NK-92 treated with Interleukin-12 subunit alpha and Interleukin-12 subunit beta, amount 100 ng/mL, for 24 hours (cell line): Measurements from ENCODE around the gene TFDP1.
"Not testable (repeated sequence)": the region's sequence is repeated elsewhere in the genome, so short reads cannot be mapped to it uniquely, and the experiment has no call there.

Experiments used
- DNase-seq: peaks from one replicate; lab custom pipeline; 2025; lab: John Stamatoyannopoulos, UW

The TFDP1 gene

GRCh38 chr13:113573065-113573464 is 11.5 kb upstream of the TFDP1 start:
- no peak for DNase-seq

DNA sequence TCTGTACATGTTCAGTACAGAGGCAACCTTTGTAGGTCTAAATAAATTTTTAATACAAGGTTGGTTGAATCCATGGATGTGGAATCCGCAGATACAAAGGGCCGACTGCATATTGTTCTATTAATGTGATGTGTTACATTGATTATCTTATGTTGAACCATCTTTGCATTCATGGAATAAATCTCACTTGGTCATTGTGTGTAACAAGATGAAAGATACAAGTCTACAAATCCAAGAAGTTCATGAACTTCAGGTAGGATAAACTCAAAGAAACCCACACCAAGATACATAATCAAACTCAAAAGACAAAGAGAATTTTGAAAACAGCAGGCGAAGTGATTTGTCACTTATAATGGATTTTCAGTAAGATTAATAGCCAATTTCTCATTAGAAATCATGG is 8.0 kb upstream of the TFDP1 start:
- no peak for DNase-seq

GRCh38 chr13:113577881-113578435 is 6.6 kb upstream of the TFDP1 start:
- no peak for DNase-seq

GRCh38 chr13:113579686-113580085 is 4.9 kb upstream of the TFDP1 start:
- DNase-seq: no peak

- no peak for DNase-seq
Observed at GRCh38 chr13:113581871-113582270, 2.7 kb upstream of the TFDP1 start.

DNA sequence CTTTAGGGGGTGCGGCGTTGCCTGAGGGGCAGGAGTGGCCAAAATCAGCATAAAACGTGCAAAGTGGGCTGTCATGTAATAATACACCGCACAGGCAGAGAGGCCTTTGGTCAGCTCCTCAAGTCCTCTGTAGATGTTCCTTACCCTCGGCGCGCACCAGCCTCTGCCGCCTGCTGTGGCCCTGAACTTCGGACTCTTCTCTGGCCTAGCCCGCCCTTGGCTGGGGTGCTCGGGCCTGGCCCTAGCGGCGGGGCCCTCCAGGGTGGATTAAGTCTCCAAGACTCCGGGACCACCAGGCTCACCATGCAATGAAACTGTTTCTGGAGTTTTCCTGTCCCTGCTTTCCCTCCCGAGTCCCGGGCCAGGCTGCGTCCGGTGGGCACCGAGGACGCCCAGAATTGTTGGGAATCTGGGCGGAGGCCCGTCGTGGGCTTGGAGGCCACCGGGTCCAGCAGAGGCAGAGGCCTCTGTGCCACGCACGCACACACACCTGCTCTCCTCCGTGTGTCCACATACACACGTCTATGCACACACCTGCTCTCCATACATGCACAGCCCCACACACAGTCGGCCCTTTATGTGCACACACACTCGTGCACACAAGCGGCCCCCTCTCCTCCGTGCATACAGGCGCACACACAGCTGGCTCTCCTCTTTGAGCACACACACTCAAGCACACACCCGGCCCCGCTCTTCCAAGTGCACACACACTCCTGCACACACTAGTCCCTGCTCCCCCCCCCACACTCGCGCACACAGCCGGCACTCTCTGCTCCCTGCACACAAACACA is 1.5 kb upstream of the TFDP1 start:
- no peak for DNase-seq

DNA sequence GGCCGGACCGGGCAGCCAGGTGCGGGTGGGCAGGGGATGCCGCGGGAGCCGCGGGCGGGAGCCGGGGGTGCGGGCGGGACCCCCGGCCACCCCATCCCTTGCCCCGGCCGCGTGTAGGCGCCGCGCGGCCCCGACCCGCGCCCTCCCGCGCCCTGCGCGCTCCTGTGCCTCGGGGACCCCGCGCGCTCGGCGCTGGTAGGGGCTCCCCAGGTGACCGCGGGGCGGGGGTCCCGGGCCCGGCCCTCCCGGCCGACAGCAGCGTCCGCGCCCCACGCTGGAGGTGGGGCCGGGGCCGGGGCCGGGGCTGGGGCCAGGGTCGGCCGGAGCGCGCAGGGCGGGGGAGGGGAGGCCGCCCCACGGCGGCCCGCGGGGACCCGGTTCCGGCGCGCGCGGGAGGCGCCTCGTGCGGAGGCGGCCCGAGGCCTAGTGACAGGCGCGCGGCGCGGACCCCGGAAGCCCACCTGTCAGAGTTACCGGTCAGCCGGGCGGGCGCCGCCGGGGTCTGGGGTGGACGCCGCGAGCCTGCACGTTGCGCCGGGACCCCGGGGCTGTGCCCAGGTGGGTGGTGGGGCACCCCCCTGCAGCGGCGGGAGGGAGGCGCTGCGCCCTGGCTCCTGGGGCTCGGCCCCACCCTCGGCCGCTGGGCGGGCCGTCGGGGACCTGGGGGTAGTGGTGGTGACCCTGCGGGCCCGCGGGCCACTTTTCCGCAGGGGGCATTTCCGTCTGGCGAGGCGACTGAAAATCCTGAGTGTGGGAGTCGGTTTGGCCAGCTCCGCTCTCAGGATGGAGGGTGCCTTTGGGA is 518 bp downstream of the TFDP1 start:
- DNase-seq: no peak

DNA sequence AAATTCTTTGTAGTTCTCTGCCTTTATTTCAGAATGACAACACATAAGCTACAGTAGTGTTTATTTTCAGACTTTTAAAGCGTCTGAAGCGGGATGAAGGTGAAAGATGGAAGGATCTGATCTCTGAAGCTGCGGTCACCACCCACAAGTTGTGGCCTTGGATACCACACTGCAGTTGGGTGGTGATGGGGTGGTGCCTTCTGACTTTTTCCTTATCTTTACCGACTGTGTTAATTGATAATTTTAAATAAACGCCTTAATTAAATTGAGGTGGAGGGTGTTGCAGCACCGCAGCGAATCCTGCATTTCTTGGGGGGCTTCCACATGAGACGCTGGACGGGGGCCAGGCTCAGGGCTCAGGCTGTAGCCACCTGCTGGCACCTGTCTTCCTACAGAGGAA is 1.3 kb downstream of the TFDP1 start:
- no peak for DNase-seq

DNA sequence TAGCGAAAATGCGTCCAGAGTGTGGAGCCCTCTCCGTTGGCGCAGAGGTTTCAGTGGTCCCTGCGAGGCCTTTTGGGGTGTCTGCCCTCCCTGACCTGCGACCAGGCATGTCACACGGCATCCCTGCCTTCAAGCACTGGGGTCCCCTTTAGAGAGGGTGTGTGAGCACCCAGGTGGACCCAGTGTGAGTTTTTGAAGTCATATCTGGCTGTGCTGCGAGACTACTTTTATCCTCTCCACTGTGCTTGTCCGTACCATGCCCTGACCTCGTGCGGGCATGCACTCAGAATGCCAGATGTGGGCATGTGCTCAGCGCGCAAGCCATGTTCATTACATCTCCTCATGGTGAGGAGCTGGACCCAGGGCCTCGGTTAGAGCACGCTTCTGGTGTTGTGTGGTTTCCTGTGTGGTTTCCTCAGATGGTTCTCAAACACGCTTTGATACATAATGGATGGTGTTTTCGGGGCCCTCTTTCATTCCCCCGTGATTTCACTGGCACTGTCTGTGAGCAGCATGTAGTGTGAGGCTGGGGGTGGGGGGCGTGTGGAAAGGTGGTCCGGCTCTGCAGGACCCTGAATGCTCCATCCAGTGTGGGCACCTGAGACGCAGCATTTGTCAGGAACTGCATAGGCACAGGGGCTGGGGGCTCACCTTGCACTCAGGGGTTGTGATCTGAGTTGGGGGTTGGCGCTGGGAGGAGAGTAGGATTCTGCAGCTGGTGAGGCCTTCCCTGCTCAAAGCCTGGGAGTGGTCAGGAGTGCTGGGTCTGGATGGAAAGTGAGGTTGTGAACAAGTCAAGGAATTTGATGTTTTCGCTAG is 2.3 kb downstream of the TFDP1 start:
- no peak for DNase-seq

DNA sequence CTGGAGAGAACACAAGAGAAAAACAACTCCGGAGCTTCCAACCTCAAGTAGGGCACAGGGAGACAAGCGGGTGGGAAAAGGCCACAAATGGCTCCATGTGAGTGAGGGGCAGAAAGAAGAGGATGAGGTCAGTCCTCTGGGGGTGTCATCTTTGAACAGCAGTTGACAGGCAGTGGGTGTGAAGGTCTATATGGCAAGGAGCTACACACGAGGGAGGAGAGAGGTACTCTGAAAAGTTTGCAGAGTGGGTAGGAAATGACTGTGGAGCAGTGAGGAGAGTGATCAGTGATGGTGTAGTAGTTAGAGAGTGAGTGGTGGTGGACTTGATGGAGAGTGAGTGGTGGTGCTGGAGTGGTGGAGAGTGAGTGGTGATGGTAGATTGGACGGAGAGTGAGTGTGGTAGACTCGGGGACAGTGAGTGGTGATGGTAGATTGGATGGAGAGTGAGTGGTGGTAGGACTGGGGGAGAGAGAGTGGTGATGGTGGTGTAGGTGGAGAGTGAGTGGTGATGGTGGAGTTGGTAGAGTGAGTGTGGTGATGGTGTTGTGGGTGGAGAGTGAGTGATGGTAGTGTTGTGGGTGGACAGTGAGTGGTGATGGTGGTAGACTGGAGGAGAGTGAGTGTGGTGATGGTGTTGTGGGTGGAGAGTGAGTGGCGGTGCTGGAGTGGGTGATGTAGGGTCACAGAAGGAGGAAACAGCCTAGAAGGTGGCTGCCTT is 4.0 kb downstream of the TFDP1 start:
- no peak for DNase-seq

- no peak for DNase-seq
Observed at GRCh38 chr13:113589251-113589960, 4.9 kb downstream of the TFDP1 start.

DNA sequence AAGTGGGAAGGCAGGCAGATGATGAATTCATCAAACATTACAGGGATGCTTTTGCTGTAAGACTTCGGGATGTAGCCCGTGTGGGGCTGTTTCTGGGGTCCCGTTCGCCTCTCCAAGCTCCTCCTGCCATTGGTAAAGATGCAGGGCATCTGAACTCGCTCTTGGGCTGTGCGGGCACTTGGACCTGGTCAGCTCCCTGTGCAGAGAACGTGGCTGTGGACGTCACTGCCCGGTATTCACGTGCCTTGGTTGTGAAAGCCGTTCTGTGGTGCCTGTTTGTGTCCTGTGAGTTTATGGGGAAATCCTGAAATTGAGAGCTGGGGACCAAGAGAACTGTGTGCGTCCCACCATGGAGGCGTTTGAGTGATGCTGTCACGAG is 5.4 kb downstream of the TFDP1 start:
- no peak for DNase-seq

DNA sequence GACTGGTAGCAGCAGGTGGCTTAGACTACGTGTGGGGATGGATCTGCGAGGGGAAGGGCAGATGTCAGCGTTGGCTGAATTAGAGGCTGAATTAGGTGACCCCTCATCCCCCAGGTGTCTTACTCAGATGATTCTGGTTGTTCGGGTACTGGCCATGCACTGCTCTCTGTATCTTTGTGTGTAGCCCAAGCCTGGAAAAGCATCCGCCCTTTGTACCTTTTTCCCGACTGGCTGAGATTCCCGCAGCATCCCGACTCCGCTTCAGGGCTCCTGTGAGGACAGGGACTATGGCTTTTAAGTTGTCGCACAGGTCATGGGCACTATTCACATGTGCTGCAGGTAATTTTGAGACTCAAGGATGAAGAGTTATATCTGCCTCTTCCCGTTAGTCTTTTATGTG is 7.2 kb downstream of the TFDP1 start:
- no peak for DNase-seq

DNA sequence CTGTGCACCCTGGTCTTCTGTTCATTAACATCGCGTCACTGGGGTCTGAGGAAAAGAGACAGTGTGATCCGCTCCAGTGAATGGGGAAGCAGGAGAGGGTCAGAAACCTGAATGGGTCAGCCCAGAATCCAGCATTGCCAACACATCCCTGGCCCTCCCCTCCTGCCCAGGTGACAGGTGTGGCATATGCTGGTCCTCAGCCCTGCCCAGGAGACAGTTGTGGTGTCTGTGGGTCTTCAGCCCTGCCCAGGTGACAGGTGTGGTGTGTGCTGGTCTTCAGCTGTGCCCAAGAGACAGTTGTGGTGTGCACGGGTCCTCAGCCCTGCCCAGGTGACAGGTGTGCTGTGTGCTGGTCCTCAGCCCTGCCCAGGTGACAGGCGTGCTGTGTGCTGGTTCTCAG is 8.0 kb downstream of the TFDP1 start:
- DNase-seq: no peak

DNA sequence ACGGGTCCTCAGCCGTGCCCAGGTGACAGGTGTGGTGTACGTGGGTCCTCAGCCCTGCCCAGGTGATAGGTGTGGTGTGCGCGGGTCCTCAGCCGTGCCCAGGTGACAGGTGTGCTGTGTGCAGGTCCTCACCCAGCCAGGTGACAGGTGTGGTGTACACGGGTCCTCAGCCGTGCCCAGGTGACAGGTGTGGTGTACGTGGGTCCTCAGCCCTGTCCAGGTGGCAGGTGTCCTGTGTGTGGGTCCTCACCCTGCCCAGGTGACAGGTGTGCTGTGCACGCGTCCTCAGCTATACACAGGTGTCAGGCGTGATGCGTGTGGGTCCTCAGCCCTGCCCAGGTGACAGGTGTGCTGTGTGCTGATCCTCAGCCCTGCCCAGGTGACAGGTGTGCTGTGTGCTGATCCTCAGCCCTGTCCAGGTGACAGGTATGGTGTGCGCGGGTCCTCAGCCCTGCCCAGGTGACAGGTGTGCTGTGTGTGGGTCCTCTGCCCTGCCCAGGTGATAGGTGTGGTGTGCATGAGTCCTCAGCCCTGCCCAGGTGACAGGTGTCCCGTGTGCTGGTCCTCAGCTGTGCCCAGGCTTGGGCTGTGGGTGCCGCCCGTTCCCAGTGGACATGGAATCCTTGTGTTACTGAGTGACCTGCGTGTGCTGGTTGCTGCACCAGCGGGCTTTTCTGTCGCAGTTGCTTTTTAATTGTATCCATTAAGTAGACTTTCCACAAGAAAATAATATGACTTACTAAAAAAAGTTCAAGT is 9.7 kb downstream of the TFDP1 start:
- DNase-seq: not testable (repeated sequence)

- no peak for DNase-seq
Observed at GRCh38 chr13:113595131-113595530, 10.6 kb downstream of the TFDP1 start.

- no peak for DNase-seq
Observed at GRCh38 chr13:113596321-113597200, 12.0 kb downstream of the TFDP1 start.

DNA sequence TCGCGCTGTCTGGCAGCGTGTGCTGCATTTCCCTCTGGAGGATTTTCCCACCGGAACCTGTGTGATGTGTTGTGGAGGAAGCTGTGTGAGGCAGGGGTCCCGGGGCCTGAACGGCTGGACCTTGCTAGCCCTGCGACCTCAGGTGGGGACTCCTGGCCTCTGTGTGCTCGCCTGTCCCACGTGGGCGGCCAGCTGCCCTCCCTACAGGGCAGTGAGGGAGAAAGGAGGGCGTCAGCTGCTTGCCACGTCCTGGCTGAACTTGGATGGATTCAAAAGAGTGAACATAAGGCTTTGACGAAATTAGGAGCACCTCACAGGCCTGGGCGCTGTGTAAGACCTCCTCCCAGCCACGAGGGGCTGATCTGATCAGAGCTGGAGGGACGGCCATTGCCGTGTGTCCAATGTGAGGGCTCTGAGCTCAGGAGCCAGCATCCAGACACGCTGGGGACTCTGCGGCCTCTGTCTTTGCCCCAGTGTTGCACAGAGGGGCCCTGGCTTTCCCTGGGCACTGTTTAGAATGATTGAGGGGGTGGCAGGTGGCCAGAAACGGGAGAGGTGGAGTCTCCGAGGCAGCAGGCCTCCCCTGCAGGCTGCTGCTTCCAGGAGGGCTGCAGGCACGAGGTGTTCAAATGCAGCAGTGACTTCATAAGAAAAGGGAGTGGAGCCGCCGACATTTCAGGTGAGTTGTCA is 13.0 kb downstream of the TFDP1 start:
- DNase-seq: no peak

- DNase-seq: no peak
Observed at GRCh38 chr13:113598081-113598410, 13.5 kb downstream of the TFDP1 start.
